ENCODE measurements around the gene PPP1R9A.

Gene PPP1R9A

DNA sequence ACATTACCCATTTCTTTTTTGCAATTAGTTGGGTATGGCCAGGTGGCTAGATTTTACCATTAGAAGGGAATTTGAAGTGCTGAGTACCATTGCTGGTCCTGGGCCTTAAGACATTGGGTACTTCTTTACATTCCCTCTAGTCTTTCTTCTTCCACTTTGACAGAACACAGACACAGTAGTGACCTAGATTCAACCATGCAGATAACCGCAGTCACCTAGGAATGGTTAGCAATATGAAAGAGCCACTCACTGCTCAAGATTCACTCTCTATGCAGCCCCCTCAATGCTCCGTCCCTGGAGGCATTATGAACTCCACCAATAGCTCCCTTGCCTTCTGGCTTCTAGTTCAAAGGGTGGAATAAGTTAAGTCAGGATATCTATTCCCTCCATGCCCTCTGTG is 433.1 kb downstream of the PPP1R9A start:
- TF ChIP-seq BHLHE40 (IDR thresholded peaks at IDR 0.05; ENCODE audit: borderline replicate concordance) = no peak
- no peak for TF ChIP-seq SUZ12 (IDR thresholded peaks at IDR 0.05)
- TF ChIP-seq PKNOX1 (IDR thresholded peaks at IDR 0.05) = no peak
- TF ChIP-seq FOXM1 (IDR thresholded peaks at IDR 0.05; ENCODE audit: borderline replicate concordance) = no peak
- TF ChIP-seq FOXK2 (IDR thresholded peaks at IDR 0.05) = no peak
- no peak for TF ChIP-seq CTBP1 (IDR thresholded peaks at IDR 0.05; ENCODE audit: borderline replicate concordance)
- TF ChIP-seq FOXA1 (IDR thresholded peaks at IDR 0.05) = no peak
- TF ChIP-seq L3MBTL2 (conservative IDR thresholded peaks at IDR 0.05) = no peak
- no peak for TF ChIP-seq ARNT (IDR thresholded peaks at IDR 0.05)
- TF ChIP-seq LEF1 (IDR thresholded peaks at IDR 0.05; ENCODE audit: borderline replicate concordance) = no peak
- no peak for TF ChIP-seq ELF4 (IDR thresholded peaks at IDR 0.05)
- no peak for TF ChIP-seq NFRKB (IDR thresholded peaks at IDR 0.05)
- no peak for DNase-seq (ENCODE audit: extremely low spot score)
- CTCF ChIA-PET = no interaction called here
- POLR2A ChIA-PET = no interaction called here

- CTCF ChIA-PET = no interaction called here
- DNase-seq (ENCODE audit: extremely low spot score) = no peak
- POLR2A ChIA-PET = no interaction called here
- TF ChIP-seq PKNOX1 (IDR thresholded peaks at IDR 0.05) (no peak), CTBP1 (IDR thresholded peaks at IDR 0.05; ENCODE audit: borderline replicate concordance) (no peak), LEF1 (IDR thresholded peaks at IDR 0.05; ENCODE audit: borderline replicate concordance) (no peak), HDGF (IDR thresholded peaks at IDR 0.05; ENCODE audit: borderline replicate concordance) (no peak)
These were observed 434.6 kb downstream of the PPP1R9A start for GRCh38 chr7:95342029-95342428.

- TF ChIP-seq FOXK2 (IDR thresholded peaks at IDR 0.05) = no peak
- no peak for TF ChIP-seq NFRKB (IDR thresholded peaks at IDR 0.05)
- TF ChIP-seq LEF1 (IDR thresholded peaks at IDR 0.05; ENCODE audit: borderline replicate concordance) = no peak
- no peak for TF ChIP-seq PKNOX1 (IDR thresholded peaks at IDR 0.05)
- TF ChIP-seq CTBP1 (IDR thresholded peaks at IDR 0.05; ENCODE audit: borderline replicate concordance) = no peak
- TF ChIP-seq L3MBTL2 (conservative IDR thresholded peaks at IDR 0.05) = no peak
- TF ChIP-seq SP1 (IDR thresholded peaks at IDR 0.05) = no peak
- POLR2A ChIA-PET = no interaction called here
- CTCF ChIA-PET = no interaction called here
- DNase-seq (ENCODE audit: extremely low spot score) = no peak
These were observed 435.4 kb downstream of the PPP1R9A start for GRCh38 chr7:95342642-95343307.

Data from HEK293T (cell line).